Measurements from ENCODE around the gene GK.
A peak's percentile ranks its signal among the peaks of the same experiment; 100 is the strongest.
"Not testable (repeated sequence)": the region's sequence is repeated elsewhere in the genome, so short reads cannot be mapped to it uniquely, and the experiment has no call there.

GK gene

GRCh38 chrX:30653415-30654131, at the start of gene GK:
Gene GK (plus strand): TSS chrX:30653423. CDS start chrX:30653538, 115 bp downstream.
- DNase-seq (ENCODE audit: low read depth) = peak; percentile 5

GRCh38 chrX:30607155-30607554, 46.1 kb upstream of the GK start:
- DNase-seq (ENCODE audit: low read depth) = no peak

DNA sequence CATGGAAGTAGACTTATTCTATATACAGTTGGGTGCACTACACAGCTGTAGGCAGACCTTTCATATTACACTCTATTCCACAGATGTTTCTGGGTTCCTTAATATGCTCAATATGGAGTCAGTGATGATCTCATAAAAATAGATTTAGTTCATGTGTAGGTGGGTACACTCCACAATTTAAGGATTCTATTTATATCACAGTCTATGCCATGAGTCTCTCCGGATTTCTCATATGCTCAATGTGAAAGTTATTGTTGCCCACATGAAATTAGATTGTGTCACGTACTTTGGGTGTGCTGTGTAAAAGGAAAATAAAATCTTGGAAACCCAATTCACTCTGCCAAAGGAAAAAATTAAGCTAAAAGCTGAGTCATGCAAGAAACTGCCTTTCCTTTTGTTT, 43.2 kb upstream of the GK start:
- DNase-seq (ENCODE audit: low read depth) = no peak

- no peak for DNase-seq (ENCODE audit: low read depth)
These were observed 41.0 kb upstream of the GK start for GRCh38 chrX:30612250-30612655.

DNA sequence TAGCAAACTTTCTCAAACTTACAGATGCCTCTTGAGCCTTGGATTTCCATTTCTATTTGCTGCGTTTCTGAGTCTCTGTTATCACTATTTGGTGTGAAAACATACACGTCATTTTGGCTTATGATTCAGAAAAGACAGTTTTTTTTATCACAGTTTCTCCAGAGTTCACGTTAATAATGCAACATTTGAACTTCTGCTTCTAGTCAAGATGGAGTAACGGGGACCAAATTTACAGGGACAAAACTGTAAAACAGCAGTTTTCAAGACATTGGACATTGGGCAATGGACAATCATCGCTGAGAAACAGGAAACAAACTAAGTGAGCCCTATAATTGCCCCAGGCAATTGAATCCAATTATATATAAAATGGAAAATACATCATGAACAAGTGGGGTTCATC, 39.5 kb upstream of the GK start:
- DNase-seq (ENCODE audit: low read depth) = no peak

GRCh38 chrX:30615229-30615628, 38.0 kb upstream of the GK start:
- no peak for DNase-seq (ENCODE audit: low read depth)

- no peak for DNase-seq (ENCODE audit: low read depth)
These were observed 35.0 kb upstream of the GK start for GRCh38 chrX:30618160-30618765.

- no peak for DNase-seq (ENCODE audit: low read depth)
These were observed 33.1 kb upstream of the GK start for GRCh38 chrX:30620125-30620524.

GRCh38 chrX:30620980-30621618, 32.1 kb upstream of the GK start:
- no peak for DNase-seq (ENCODE audit: low read depth)

DNA sequence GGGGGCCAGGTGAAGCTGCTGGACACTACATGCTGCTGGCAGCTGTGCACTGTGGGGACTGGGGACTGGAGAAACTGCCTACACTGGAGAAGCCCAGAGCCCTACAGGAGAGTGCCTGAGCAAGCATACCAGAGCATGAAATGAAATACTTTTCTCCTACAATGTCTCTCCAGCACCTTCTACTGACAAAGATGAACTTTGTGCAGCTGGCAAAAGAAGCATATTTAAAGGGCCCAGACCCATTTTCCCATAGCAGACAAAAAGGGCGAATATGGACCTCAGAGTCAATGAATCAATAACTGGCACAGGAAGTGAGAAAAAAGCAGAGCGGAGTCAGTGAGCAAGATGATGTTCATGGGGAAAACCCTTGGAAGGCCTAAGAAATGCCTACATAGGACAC, 30.9 kb upstream of the GK start:
- DNase-seq (ENCODE audit: low read depth) = no peak

- DNase-seq (ENCODE audit: low read depth) = no peak
These were observed 26.8 kb upstream of the GK start for GRCh38 chrX:30626402-30626801.

GRCh38 chrX:30627818-30628652, 25.2 kb upstream of the GK start:
- no peak for DNase-seq (ENCODE audit: low read depth)

- not testable (repeated sequence) for DNase-seq (ENCODE audit: low read depth)
These were observed 19.2 kb upstream of the GK start for GRCh38 chrX:30634070-30634469.

GRCh38 chrX:30635630-30636029, 17.6 kb upstream of the GK start:
- DNase-seq (ENCODE audit: low read depth) = no peak

DNA sequence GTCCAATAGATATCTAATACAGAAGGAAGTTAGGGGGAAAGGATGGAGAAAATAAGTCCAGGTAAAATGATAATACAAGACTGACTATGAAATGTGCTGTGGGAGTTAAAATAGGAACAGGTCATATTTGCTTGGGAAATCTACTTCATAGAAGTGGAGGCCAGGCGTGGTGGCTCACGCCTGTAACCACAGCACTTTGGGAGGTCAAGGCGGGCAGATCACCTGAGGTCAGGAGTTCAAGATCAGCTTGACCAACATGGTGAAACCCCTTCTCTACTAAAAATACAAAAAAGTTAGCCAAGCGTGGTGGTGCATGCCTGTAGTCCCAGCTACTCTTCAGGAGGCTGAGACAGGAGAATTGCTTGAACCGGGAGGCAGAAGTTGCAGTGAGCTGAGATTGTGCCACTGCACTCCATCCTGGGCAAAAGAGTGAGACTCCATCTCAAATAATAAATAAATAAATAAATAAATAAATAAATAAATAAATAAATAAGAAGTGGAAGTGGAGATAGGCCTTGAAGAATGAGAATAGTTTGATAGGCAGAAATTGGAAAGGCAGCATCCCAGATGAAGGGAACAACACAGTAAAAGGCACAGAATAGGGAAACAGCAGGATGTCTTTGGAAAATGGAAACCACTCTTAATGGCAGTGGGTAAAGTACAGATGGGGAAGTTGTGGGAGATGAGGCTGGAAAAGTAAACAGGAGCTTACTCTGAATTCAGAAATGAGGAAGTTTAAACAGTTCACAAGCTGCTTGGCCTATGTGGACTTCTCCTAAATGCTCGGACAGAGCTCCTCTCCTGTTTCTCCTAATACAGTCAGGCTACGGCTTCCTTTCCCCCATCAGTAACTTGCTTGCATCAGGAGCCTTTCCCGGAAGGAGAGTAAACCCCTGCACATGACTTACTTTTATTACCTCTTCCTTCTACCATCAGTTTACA, 15.1 kb upstream of the GK start:
- DNase-seq (ENCODE audit: low read depth) = no peak

DNA sequence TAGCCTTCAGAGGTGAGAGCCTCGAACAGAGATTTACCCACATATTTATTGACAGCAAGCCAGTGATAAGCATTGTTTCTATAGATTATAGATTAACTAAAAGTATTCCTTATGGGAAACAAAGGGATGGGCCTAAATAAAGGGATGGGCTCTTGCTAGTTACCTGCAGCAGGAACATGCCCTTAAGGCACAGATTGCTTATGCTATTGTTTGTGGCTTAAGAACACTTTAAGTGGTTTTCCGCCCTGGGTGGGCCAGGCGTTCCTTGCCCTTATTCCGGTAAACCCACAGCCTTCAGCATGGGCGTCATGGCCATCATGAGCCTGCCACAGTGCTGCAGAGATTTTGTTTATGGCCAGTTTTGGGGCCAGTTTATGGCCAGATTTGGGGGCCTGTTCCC, 13.5 kb upstream of the GK start:
- DNase-seq (ENCODE audit: low read depth) = not testable (repeated sequence)

GRCh38 chrX:30642642-30643041, 10.6 kb upstream of the GK start:
- no peak for DNase-seq (ENCODE audit: low read depth)

DNA sequence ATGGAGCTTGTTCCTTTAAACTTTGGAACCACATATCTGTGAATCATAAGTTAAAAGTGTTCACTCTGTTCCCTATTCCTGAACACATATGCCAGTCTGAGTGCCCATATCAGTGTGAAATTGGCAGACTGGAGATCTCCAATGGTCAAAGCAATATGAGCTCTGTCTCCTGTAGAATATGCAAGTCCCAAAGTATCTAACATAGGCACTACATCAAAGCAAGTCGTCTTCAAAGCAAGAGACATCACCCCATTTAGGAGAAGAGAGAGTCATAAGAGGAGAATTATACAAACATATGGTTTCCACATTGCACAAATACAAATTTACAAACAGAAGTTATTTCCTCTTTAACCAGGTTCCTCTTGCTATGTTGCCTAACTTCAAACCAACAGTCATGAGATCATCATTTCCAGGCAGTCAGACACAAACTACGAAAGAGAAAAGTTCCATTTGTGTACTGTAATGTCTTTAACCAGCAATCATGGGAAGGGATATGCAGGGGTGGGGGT, 9.9 kb upstream of the GK start:
- DNase-seq (ENCODE audit: low read depth) = no peak

GRCh38 chrX:30649859-30650258, 3.4 kb upstream of the GK start:
- DNase-seq (ENCODE audit: low read depth) = no peak

- peak; percentile 82 for DNase-seq (ENCODE audit: low read depth)
These were observed 452 bp upstream of the GK start for GRCh38 chrX:30652527-30653414.
